Astrocyte (in vitro differentiated cells and primary cell): ENCODE data around the gene YIPF5. TPM values are rescaled to one million over a fixed set of nuclear protein-coding genes. Genes with fewer than 3 reads are reported as not detected.
A peak's percentile ranks its signal among the peaks of the same experiment; 100 is the strongest.

ENCODE experiments used
- DNase-seq: peaks from one replicate; pipeline ENCODE4 v3.0.0-alpha.2; 2010; ENCODE audit warnings: low read depth
- FAIRE-seq: peaks from 2 replicates; lab custom pipeline; 2011; peaks lifted over from hg19 to GRCh38; lab: Jason Lieb, UNC
- H2AFZ ChIP-seq: 2 replicates; pipeline ENCODE4 v1.6.0; 2012; ENCODE audit warnings: low read depth, low read length, inconsistent platforms
- H3K27ac ChIP-seq: 2 replicates; pipeline ENCODE4 v1.5.1; 2011; ENCODE audit warnings: low read depth, low read length, inconsistent platforms
- H3K27me3 ChIP-seq: 2 replicates; pipeline ENCODE4 v1.6.0; 2011; ENCODE audit warnings: low read length, inconsistent platforms; ENCODE audit not compliant: insufficient read depth
- H3K36me3 ChIP-seq: 2 replicates; pipeline ENCODE4 v1.5.1; 2011; ENCODE audit warnings: low read length, inconsistent platforms; ENCODE audit not compliant: insufficient read depth
- H3K4me1 ChIP-seq: 2 replicates; pipeline ENCODE4 v1.5.1; 2011; ENCODE audit warnings: low read length, inconsistent platforms; ENCODE audit not compliant: insufficient read depth
- H3K4me2 ChIP-seq: 2 replicates; pipeline ENCODE4 v1.6.0; 2012; ENCODE audit warnings: low read length, inconsistent platforms
- H3K4me3 ChIP-seq: 2 replicates; pipeline ENCODE4 v1.5.1; 2011; ENCODE audit warnings: low read depth, mild to moderate bottlenecking, low read length, inconsistent platforms; ENCODE audit not compliant: insufficient read depth
- H3K79me2 ChIP-seq: 2 replicates; pipeline ENCODE4 v1.6.0; 2012; ENCODE audit warnings: mild to moderate bottlenecking, low read length, inconsistent platforms; ENCODE audit not compliant: insufficient read depth
- H3K9ac ChIP-seq: 2 replicates; pipeline ENCODE4 v1.6.0; 2012; ENCODE audit warnings: mild to moderate bottlenecking, low read length, inconsistent platforms
- H3K9me3 ChIP-seq: 2 replicates; pipeline ENCODE4 v1.5.1; 2012; ENCODE audit warnings: low read depth, mild to moderate bottlenecking, low read length, inconsistent platforms; ENCODE audit not compliant: insufficient read depth
- H4K20me1 ChIP-seq: 2 replicates; pipeline ENCODE4 v1.6.0; 2012; ENCODE audit warnings: low read length, inconsistent platforms; ENCODE audit not compliant: insufficient read depth
- H3K27ac Mint-ChIP-seq: one replicate; pipeline ENCODE4 v1.8.0; 2021; ENCODE audit warnings: mild to moderate bottlenecking, mixed read lengths; ENCODE audit not compliant: unreplicated experiment
- H3K27me3 Mint-ChIP-seq: one replicate; pipeline ENCODE4 v1.8.0; 2021; ENCODE audit warnings: low read depth, mixed read lengths; ENCODE audit not compliant: unreplicated experiment
- H3K36me3 Mint-ChIP-seq: one replicate; pipeline ENCODE4 v1.8.0; 2021; ENCODE audit warnings: low read depth, mixed read lengths; ENCODE audit not compliant: unreplicated experiment
- H3K4me1 Mint-ChIP-seq: one replicate; pipeline ENCODE4 v1.8.0; 2021; ENCODE audit warnings: low read depth, mixed read lengths; ENCODE audit not compliant: unreplicated experiment
- H3K4me3 Mint-ChIP-seq: one replicate; pipeline ENCODE4 v1.8.0; 2021; ENCODE audit warnings: mild to moderate bottlenecking, moderate library complexity, mixed read lengths; ENCODE audit not compliant: unreplicated experiment
- H3K9me3 Mint-ChIP-seq: one replicate; pipeline ENCODE4 v1.8.0; 2021; ENCODE audit warnings: mild to moderate bottlenecking, mixed read lengths; ENCODE audit not compliant: unreplicated experiment
- EZH2 ChIP-seq: IDR thresholded peaks from 2 replicates; pipeline ENCODE4 v1.6.1; 2012; ENCODE audit warnings: mild to moderate bottlenecking, low read length, inconsistent platforms; ENCODE audit not compliant: insufficient read depth
- total RNA-seq: library from RNA; stranded (reverse); gene quantifications from 2 replicates; pipeline ENCODE4 v1.2.1, GENCODE V29; 2021
- TF ChIP-seq, protein P1 (sequence below): IDR thresholded peaks from 2 replicates; pipeline ENCODE4 v1.5.1; 2011; ENCODE audit warnings: low read depth, mild to moderate bottlenecking, inconsistent platforms, low read length, moderate library complexity; ENCODE audit not compliant: insufficient read depth

The YIPF5 gene
- total RNA-seq, 1 donor from 2014 or later, result 132 TPM

DNA sequence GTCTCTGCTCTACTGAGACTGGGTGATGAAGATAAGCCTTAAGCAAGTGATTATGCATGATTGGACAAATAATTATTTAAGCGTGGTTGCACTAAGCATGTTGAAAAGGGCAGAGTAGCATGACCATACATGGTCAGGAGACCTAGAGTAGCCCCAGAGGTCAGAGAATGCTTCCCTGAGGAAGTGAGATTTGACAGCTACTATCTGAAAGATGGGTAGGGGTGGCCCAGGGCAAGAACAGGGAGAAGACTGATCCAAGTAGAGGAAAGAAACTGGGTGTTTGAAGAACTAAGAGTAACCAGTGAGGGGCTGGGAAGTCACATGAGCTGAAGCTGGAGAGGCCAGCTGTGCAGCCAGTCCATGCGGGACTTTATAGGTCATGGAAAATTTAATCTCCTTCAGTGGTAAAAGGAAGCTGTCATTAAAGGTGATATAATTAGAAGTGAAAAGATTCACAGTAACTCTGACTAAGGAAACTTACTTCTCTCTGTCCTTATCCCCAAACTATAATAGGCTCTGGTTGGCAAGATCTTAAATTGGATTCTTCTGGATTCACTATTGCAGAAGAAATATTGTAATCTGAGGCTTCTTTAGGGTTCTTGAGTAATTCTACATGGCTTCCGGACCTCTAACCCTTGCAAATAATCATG, 35.2 kb downstream of the YIPF5 start:
- H3K27me3 ChIP-seq, result no peaks in the 10 kb centered on the region
- H3K4me2 ChIP-seq, result no peak overlapping the region
- no peak overlapping the region for H3K9ac ChIP-seq
- H3K9me3 ChIP-seq, result no peaks in the 10 kb centered on the region
- H3K36me3 Mint-ChIP-seq, result no peaks in the 10 kb centered on the region
- H3K27me3 Mint-ChIP-seq, result no peaks in the 10 kb centered on the region
- H3K27ac ChIP-seq, result no peak overlapping the region
- no peak overlapping the region for H3K4me3 ChIP-seq
- no peak overlapping the region for H2AFZ ChIP-seq
- TF ChIP-seq, protein P1, sequence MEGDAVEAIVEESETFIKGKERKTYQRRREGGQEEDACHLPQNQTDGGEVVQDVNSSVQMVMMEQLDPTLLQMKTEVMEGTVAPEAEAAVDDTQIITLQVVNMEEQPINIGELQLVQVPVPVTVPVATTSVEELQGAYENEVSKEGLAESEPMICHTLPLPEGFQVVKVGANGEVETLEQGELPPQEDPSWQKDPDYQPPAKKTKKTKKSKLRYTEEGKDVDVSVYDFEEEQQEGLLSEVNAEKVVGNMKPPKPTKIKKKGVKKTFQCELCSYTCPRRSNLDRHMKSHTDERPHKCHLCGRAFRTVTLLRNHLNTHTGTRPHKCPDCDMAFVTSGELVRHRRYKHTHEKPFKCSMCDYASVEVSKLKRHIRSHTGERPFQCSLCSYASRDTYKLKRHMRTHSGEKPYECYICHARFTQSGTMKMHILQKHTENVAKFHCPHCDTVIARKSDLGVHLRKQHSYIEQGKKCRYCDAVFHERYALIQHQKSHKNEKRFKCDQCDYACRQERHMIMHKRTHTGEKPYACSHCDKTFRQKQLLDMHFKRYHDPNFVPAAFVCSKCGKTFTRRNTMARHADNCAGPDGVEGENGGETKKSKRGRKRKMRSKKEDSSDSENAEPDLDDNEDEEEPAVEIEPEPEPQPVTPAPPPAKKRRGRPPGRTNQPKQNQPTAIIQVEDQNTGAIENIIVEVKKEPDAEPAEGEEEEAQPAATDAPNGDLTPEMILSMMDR, result no peak
- H3K27ac Mint-ChIP-seq, result no peak overlapping the region
- H4K20me1 ChIP-seq, result no peaks in the 10 kb centered on the region
- H3K4me1 Mint-ChIP-seq, result no peaks in the 10 kb centered on the region
- no peak for FAIRE-seq
- no peak overlapping the region for H3K4me3 Mint-ChIP-seq
- H3K9me3 Mint-ChIP-seq, result no peaks in the 10 kb centered on the region
- H3K79me2 ChIP-seq, result no peaks in the 10 kb centered on the region
- no peaks in the 10 kb centered on the region for H3K4me1 ChIP-seq
- H3K36me3 ChIP-seq, result no peaks in the 10 kb centered on the region
- no peak for DNase-seq

DNA sequence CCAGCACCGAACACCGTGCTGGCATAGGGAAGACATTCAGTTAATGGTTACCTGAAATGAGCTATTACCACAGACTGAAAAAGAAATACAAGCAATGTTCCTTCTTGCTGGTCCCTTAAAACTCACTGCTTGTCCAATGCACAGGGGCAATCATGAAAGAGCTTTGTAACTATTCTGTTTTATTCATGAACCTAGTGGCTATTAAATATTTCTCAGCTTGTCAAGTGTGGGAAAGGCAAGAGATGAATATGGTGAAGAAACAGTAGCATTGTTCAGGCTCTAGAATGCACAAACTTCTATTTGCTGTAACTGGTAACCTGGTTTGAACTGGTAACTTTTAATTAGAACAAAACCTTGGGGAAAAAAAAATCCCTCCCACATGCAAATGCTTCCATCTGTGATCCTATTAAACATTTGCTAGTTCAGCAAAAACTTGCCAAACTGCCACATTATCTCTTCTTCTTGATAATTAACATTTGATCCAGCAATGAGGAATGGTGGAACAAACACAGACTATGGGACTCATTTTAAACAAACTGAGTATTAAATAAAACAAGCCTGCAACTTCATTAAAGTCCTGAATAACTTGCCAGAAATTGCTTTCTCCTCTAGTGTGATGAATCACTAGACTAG, 36.1 kb downstream of the YIPF5 start:
- no peaks in the 10 kb centered on the region for H3K27me3 ChIP-seq
- no peak for FAIRE-seq
- H3K9ac ChIP-seq, result no peak overlapping the region
- H3K79me2 ChIP-seq, result no peaks in the 10 kb centered on the region
- H3K4me1 Mint-ChIP-seq, result no peaks in the 10 kb centered on the region
- no peaks in the 10 kb centered on the region for H3K36me3 Mint-ChIP-seq
- H3K4me1 ChIP-seq, result no peaks in the 10 kb centered on the region
- no peaks in the 10 kb centered on the region for H3K27me3 Mint-ChIP-seq
- no peak for TF ChIP-seq EZH2
- TF ChIP-seq, protein P1, result no peak
- no peaks in the 10 kb centered on the region for H4K20me1 ChIP-seq
- no peak overlapping the region for H3K27ac ChIP-seq
- H3K9me3 ChIP-seq, result no peaks in the 10 kb centered on the region
- H3K4me3 ChIP-seq, result no peak overlapping the region
- no peak overlapping the region for H3K27ac Mint-ChIP-seq
- no peak for DNase-seq
- no peak overlapping the region for H2AFZ ChIP-seq
- H3K9me3 Mint-ChIP-seq, result no peaks in the 10 kb centered on the region
- no peak overlapping the region for H3K4me3 Mint-ChIP-seq
- H3K4me2 ChIP-seq, result no peak overlapping the region
- no peaks in the 10 kb centered on the region for H3K36me3 ChIP-seq

DNA sequence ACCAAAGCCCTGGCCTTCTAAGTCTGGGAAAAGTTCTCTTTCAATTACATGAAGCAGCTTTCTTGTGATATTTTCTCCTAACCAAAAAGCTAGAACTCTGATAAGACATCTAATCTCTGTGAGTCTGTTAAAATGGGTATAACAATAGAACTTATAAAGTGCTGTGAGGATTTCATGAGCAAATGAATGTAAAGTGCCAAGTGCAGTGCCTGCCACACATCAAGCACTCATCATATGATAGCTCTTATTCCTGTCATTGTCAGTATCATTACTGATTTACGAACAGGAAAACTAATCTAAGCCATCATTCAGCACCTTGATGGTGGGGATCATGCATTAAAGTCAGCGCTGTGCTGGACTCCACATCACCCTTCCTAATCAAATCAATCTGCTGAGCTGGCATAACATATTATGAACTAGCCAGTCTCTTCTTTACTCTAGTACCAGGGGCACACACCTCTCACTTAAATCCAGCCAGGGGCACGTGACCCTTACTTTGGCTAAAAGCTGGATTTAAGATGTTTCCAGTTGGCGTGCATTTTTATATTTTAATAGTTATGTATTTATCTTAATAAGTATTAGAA, 37.3 kb downstream of the YIPF5 start:
- Mint-ChIP-seq H3K27me3 (no peaks in the 10 kb centered on the region), H3K4me1 (no peaks in the 10 kb centered on the region)
- FAIRE-seq, result peak; percentile 76

More for the DNA sequence above, 37.3 kb downstream of the YIPF5 start:
- H3K27ac ChIP-seq, result no peak overlapping the region
- Mint-ChIP-seq H3K36me3 (no peaks in the 10 kb centered on the region), H3K4me3 (no peak overlapping the region), H3K27ac (no peak overlapping the region), H3K9me3 (no peaks in the 10 kb centered on the region)
- no peaks in the 10 kb centered on the region for H3K27me3 ChIP-seq
- no peaks in the 10 kb centered on the region for H3K9me3 ChIP-seq
- TF ChIP-seq EZH2, result no peak
- TF ChIP-seq, protein P1, result no peak
- H3K4me2 ChIP-seq, result no peak overlapping the region
- DNase-seq, result no peak
- no peak overlapping the region for H3K4me3 ChIP-seq
- H3K79me2 ChIP-seq, result no peaks in the 10 kb centered on the region
- H3K4me1 ChIP-seq, result no peaks in the 10 kb centered on the region
- H2AFZ ChIP-seq, result no peak overlapping the region
- H4K20me1 ChIP-seq, result no peaks in the 10 kb centered on the region
- no peaks in the 10 kb centered on the region for H3K36me3 ChIP-seq
- H3K9ac ChIP-seq, result no peak overlapping the region
